ENCODE measurements around the gene SOCS7.

- TF ChIP-seq, protein P1, sequence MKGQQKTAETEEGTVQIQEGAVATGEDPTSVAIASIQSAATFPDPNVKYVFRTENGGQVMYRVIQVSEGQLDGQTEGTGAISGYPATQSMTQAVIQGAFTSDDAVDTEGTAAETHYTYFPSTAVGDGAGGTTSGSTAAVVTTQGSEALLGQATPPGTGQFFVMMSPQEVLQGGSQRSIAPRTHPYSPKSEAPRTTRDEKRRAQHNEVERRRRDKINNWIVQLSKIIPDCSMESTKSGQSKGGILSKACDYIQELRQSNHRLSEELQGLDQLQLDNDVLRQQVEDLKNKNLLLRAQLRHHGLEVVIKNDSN (IDR thresholded peaks at IDR 0.05), result no peak
- no peak for TF ChIP-seq NFIC (IDR thresholded peaks at IDR 0.05)
- no peak for TF ChIP-seq TEAD4 (IDR thresholded peaks at IDR 0.05)
- TF ChIP-seq YY1 (IDR thresholded peaks at IDR 0.05; ENCODE audit: low read depth), result no peak
These were observed 29.4 kb upstream of the SOCS7 start for GRCh38 chr17:38322156-38322779.

Measured in Ishikawa (cell line).